Stomach (tissue), 9 donors: Measurements from ENCODE around the gene FAM9C. TPM values are rescaled to one million over a fixed set of nuclear protein-coding genes. Genes with fewer than 3 reads are reported as not detected.
A peak's percentile ranks its signal among the peaks of the same experiment; 100 is the strongest.

Experiments used
- DNase-seq, 2 donors: peaks; one replicate each; pipeline versions ENCODE4 v3.0.0 to v3.0.0-alpha.2; 2013 to 2019
- H3K27ac ChIP-seq, 5 donors: fragments of 200-600 bp in 4 of 5; sonication (generic) in 4 of 5; one replicate each; pipeline ENCODE4 v1.5.1; 2013 to 2019; ENCODE audit warnings: mild to moderate bottlenecking in 1 of 5, moderate library complexity in 1 of 5
- H3K27me3 ChIP-seq, 3 donors: fragments of 200-600 bp; sonication (generic); one replicate each; pipeline ENCODE4 v1.5.1; 2017 to 2019; ENCODE audit warnings: mixed run types in 1 of 3
- H3K36me3 ChIP-seq, 4 donors: fragments of 200-600 bp; sonication (generic); 1 replicate in 3 of 4; 2 replicates in 1 of 4; pipeline ENCODE4 v1.5.1; 2016 to 2019
- H3K4me1 ChIP-seq, 4 donors: fragments of 200-600 bp; sonication (generic); one replicate each; pipeline ENCODE4 v1.5.1; 2016 to 2019
- H3K4me3 ChIP-seq, 4 donors: fragments of 200-600 bp; sonication (generic) in 3 of 4; one replicate each; pipeline ENCODE4 v1.5.1; 2016 to 2019; ENCODE audit warnings: mild to moderate bottlenecking in 1 of 4
- H3K9me3 ChIP-seq, 4 donors: fragments of 200-600 bp; sonication (generic); one replicate each; pipeline ENCODE4 v1.5.1; 2016 to 2019
- CTCF ChIP-seq, 7 experiments: fragments of 450-650 bp in 4 of 7; fragments of 200-600 bp in 3 of 7; sonication (generic) in 3 of 7; IDR thresholded peaks; one replicate each; pipeline ENCODE4 v1.5.1; 2016 to 2019; ENCODE audit warnings: antibody characterized with exemption in 7 of 7, control low read depth in 2 of 7, mild to moderate bottlenecking in 1 of 7
- EP300 ChIP-seq: sonication (generic); formaldehyde crosslinking; IDR thresholded peaks from one replicate; pipeline ENCODE4 v1.6.1; 2017; ENCODE audit warnings: antibody characterized with exemption
- POLR2A ChIP-seq, 4 donors: fragments of 450-650 bp; IDR thresholded peaks; one replicate each; pipeline ENCODE4 v1.6.1; 2016; ENCODE audit warnings: antibody characterized with exemption in 4 of 4, control low read depth in 2 of 4, mild to moderate bottlenecking in 1 of 4, moderate library complexity in 1 of 4
- POLR2AphosphoS5 ChIP-seq, 3 donors: sonication (generic); formaldehyde crosslinking; IDR thresholded peaks; one replicate each; pipeline ENCODE4 v1.6.1; 2016; ENCODE audit warnings: antibody characterized with exemption in 3 of 3
- WGBS, 5 donors: extraction: QIAGEN DNeasy Blood & Tissue Kit in 3 of 5; methylation state at CpG; one replicate each; pipeline versions ENCODE4 v1.1.5 to v1.1.7; 2013 to 2018; 5-methylcytosine and 5-hydroxymethylcytosine counted together
- intact Hi-C: fragments of 100-400 bp; cut with DNase I; formaldehyde crosslinking; loops from one replicate; pipeline ENCODE4 v1.15.1; 2023; ENCODE audit warnings: low total_unique reads
- polyA plus RNA-seq, 3 donors: library from polyadenylated mRNA; stranded (reverse); fragments of 200-250 nt; gene quantifications; one replicate each; pipeline ENCODE4 v1.2.3, GENCODE V29; 2013
- total RNA-seq, 5 donors: library from RNA; depleted of rRNA; stranded (reverse); fragments of >200 nt; gene quantifications; one replicate each; pipeline versions ENCODE4 v1.1.0 to v1.2.3, GENCODE V29; 2014 to 2016
- donor health status: healthy with polysubstance abuse.
- donor health status: Bipolar disorder and iron deficiency.
- donor health status: healthy.

FAM9C gene
- total and polyA plus RNA-seq, 8 donors: 0.18 to 0.31 TPM; not detected in 6

- Histone ChIP-seq H3K36me3 (no peaks in the 10 kb centered on the region), H3K27ac (peak overlapping the region in 4 of 5 donors; percentile 37 to 79 (median 77)), H3K4me3 (no peak overlapping the region), H3K27me3 (no peaks in the 10 kb centered on the region), H3K9me3 (no peaks in the 10 kb centered on the region), H3K4me1 (peaks cover 0 to 50% (median 28%) of the 10 kb centered on the region in 4 donors)
- WGBS, 5 donors: 42 to 54% (median 50%) methylated on average over 8 of the region's 8 CpGs
- DNase-seq: no peak
- intact Hi-C loops: no loop called here
- TF ChIP-seq POLR2A (IDR thresholded peaks at IDR 0.05) (no peak), CTCF (IDR thresholded peaks at IDR 0.05) (no peak)
Measured at GRCh38 chrX:13000301-13000811, 44.1 kb downstream of the FAM9C start.

- Histone ChIP-seq H3K4me1 (peaks cover 0 to 50% (median 28%) of the 10 kb centered on the region in 4 donors), H3K9me3 (no peaks in the 10 kb centered on the region), H3K4me3 (no peak overlapping the region), H3K27me3 (no peaks in the 10 kb centered on the region), H3K36me3 (no peaks in the 10 kb centered on the region), H3K27ac (peak overlapping the region; percentile 7 to 79 (median 77))
- WGBS, 5 donors: 60 to 65% (median 60%) methylated on average over 9 of the region's 9 CpGs
- intact Hi-C loops: no loop called here
- TF ChIP-seq POLR2A (IDR thresholded peaks at IDR 0.05): no peak
- TF ChIP-seq CTCF (IDR thresholded peaks at IDR 0.05): no peak
- TF ChIP-seq EP300: no peak
- TF ChIP-seq POLR2AphosphoS5 (IDR thresholded peaks at IDR 0.05): no peak
- no peak for DNase-seq
Measured at GRCh38 chrX:12999422-12999821, 45.0 kb downstream of the FAM9C start.

- Histone ChIP-seq H3K27me3 (no peaks in the 10 kb centered on the region), H3K4me1 (peaks cover 0 to 60% (median 29%) of the 10 kb centered on the region in 4 donors), H3K9me3 (no peaks in the 10 kb centered on the region), H3K4me3 (no peak overlapping the region), H3K27ac (peak overlapping the region; percentile 68 to 82 (median 77)), H3K36me3 (no peaks in the 10 kb centered on the region)
- peak; percentile 67 to 68 for DNase-seq
- peak; percentile 12 to 26 (median 23) for TF ChIP-seq POLR2AphosphoS5 (IDR thresholded peaks at IDR 0.05)
- no peak for TF ChIP-seq EP300
- intact Hi-C loops: no loop called here
- WGBS, 5 donors: 10 to 34% (median 23%) methylated on average over 5 of the region's 5 CpGs
Measured at GRCh38 chrX:12997906-12998687, 46.3 kb downstream of the FAM9C start.

- 49 to 73% (median 64%) methylated on average over 3 of the region's 3 CpGs for WGBS, 5 donors
- no peaks in the 10 kb centered on the region for H3K9me3 ChIP-seq
- intact Hi-C loops: no loop called here
- H3K36me3 ChIP-seq: no peaks in the 10 kb centered on the region
- no peaks in the 10 kb centered on the region for H3K27me3 ChIP-seq
- TF ChIP-seq POLR2A (IDR thresholded peaks at IDR 0.05): no peak
- no peak for TF ChIP-seq POLR2AphosphoS5 (IDR thresholded peaks at IDR 0.05)
- no peak for TF ChIP-seq CTCF (IDR thresholded peaks at IDR 0.05)
- TF ChIP-seq EP300: no peak
- peak overlapping the region; percentile 61 to 79 (median 77) for H3K27ac ChIP-seq
- no peak overlapping the region for H3K4me3 ChIP-seq
- DNase-seq: no peak
- H3K4me1 ChIP-seq: peaks cover 0 to 68% (median 31%) of the 10 kb centered on the region in 4 donors
Measured at GRCh38 chrX:12996934-12997435, 47.4 kb downstream of the FAM9C start.
